ENCODE results near the gene ALAD.

DNA sequence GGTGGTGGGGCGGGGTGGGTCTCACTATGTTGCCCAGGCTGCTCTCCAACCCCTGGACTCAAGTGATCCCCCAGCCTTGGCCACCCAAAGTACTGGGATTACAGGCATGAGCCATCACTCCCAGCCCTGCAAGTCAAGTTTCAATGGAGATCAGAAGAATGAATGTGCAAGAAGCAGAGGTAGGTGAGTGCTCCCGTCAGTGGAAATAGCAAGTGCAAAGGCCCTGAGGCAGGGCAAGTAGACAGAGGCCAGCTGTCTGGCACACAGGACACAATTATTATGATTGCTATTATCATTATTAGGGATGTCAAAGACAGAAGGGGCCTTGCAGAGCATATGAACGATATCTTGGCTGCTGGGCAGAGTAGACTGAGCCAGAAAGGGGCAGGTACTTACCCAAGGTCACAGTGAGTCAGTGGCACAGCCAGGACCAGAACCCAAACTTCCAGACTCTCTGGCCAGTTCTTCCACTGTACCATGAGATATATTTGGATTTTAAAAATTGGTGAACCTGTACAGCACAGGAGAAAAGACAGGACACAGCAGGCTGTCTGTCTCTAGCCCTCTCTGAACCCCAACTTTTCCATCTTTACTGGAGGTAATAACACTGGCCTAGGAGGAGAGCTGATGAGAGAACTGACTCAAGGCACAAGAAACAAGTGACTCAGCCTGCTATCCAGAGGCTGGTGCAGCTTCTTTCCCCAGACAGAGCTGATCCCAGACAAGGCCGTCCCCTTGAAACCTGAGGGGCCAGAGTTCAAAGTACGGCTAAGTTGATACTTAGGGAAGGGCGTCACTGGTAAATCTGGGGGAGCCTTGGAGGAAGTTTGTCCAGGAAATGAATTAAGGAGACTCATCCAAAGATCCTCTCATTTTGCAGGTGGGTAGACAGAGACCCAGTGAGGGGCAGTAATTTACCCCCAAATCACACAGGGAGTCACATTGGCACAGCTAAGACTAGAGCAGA is 25.7 kb downstream of the ALAD start:
- TF ChIP-seq, protein P1, sequence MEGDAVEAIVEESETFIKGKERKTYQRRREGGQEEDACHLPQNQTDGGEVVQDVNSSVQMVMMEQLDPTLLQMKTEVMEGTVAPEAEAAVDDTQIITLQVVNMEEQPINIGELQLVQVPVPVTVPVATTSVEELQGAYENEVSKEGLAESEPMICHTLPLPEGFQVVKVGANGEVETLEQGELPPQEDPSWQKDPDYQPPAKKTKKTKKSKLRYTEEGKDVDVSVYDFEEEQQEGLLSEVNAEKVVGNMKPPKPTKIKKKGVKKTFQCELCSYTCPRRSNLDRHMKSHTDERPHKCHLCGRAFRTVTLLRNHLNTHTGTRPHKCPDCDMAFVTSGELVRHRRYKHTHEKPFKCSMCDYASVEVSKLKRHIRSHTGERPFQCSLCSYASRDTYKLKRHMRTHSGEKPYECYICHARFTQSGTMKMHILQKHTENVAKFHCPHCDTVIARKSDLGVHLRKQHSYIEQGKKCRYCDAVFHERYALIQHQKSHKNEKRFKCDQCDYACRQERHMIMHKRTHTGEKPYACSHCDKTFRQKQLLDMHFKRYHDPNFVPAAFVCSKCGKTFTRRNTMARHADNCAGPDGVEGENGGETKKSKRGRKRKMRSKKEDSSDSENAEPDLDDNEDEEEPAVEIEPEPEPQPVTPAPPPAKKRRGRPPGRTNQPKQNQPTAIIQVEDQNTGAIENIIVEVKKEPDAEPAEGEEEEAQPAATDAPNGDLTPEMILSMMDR (IDR thresholded peaks at IDR 0.05), result no peak
- no peak for TF ChIP-seq POLR2A (IDR thresholded peaks at IDR 0.05)
